NK-92 (cell line): ENCODE data around the gene RAB30.

Source experiments
- DNase-seq: peaks from one replicate; lab custom pipeline; 2025; ENCODE audit not compliant: unreplicated experiment; lab: John Stamatoyannopoulos, UW

RAB30 gene

DNA sequence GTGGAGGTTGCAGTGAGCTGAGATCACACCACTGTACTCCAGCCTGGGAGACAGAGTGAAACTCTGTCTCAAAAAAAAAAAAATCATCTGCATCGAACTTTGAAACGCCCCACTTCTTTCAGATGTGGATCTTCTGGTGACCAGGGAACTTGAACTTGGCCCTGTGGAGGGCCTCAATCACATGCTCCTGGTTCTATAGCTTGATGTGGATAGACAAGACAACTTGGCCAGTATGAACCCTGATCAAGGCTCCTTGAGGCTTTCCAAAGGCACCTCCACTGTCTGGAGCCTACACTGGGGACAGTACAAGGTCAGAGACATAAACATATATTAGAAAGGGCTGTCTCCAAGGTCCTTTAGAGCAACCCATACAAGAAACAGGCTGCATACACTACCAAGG is 30.6 kb downstream of the RAB30 start:
- no peak for DNase-seq

DNA sequence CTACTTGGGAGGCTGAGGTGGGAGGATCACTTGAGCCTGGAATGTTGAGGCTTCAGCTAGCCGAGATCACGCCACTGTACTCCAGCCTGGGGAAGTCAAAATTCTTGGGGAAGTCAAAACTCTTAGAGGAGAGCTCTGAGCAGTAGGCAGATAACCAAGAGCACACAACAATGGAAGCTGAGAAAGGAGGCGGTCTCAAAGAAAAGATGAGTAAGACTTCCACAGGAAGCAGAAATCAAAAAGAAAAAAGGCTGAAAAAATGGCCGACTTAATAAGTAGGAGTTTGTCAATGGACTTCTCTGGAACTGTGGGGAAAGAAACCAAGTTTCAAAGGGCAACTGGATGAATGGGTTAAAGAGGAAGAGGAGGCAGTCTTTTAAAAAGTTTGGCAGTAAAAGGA is 32.1 kb downstream of the RAB30 start:
- DNase-seq: no peak

DNA sequence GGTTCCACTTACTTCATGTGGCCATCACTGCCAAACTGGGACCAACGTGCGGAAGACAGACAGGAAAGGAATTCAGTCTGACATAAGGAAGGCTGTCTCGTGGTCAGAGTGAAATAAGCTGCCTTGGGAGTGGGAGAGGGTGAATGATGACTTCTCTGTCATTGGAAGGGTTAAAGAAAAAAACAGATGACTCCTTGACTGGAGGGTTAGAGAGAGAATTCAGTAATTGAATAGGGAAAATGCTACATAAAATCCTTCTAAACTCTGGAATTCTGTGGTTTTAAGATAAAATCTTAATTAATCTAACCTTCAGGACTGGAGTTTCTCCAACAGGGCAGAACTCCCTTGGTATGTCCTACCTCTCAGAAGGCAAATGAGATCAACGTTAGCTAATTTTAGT is 33.8 kb downstream of the RAB30 start:
- DNase-seq: no peak

DNA sequence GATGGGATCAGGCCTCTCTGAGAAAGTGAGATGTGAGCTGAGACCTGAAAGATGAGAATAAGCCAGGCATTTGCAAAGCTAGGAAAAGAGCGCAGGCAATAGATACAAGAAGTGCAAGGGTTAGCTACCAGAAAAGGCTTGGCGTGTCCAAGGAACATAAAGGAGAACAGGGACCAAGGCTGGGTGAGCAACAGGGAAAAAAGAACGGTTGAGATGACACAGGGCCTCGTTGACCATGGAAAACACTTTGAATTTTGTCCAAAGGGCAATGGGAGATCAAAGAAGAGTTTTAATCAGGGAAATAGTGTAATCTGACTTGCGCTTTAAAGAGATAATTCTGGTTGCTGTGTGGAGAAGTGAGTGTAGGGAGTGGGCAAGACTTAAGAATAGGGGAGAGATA is 35.0 kb downstream of the RAB30 start:
- DNase-seq: no peak

DNA sequence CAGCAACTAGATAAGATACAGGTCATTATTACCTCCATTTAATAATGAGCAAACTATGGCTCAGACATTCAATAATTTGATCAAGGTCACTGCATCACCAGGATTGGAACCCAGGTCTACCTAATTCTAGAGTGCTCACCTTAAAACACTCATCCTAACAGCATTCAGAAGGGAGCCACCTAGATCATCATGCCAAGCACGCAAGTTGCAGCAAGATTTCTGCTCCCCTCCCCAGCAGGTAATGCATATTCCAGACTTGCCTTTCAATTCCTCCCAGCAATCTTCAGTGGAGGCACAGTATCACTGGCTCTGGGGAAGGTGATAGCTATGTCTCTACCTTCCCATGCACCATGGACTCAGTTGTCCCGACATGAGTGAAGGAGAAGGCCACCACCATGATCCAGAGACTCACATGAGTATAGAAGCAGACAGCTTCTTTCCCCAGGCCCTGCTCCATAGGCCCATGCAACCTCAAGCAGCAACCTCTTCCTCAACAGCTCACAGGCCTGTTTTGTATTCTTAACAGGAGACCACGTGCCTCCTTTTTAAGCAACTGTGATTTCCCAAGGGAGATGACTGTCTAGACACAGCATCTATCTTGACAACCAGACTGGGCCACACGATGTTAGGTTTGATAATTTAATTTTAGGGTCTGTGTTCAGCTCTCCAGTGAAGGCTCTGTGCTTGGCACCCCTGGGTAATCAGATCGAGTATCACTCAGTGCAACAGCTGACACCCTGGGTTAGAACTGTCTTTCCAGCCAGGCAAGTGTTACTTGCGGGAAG is 36.4 kb downstream of the RAB30 start:
- no peak for DNase-seq

DNA sequence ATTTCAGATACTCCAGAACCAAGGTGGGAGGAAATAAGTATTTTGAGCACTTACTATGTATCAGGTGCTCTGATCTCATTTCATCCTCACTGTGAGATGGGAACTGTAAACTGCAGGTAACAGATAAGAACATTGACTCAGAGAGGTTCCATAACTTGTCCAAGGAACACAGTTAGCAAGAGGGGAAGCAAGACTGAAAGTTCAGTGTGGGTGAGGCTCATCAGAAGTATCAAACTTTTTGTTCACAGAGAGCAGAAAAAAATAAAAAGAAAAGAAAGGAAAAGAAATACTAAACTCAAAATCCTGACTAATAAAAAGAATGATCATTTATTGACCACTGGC is 37.1 kb downstream of the RAB30 start:
- DNase-seq: no peak

DNA sequence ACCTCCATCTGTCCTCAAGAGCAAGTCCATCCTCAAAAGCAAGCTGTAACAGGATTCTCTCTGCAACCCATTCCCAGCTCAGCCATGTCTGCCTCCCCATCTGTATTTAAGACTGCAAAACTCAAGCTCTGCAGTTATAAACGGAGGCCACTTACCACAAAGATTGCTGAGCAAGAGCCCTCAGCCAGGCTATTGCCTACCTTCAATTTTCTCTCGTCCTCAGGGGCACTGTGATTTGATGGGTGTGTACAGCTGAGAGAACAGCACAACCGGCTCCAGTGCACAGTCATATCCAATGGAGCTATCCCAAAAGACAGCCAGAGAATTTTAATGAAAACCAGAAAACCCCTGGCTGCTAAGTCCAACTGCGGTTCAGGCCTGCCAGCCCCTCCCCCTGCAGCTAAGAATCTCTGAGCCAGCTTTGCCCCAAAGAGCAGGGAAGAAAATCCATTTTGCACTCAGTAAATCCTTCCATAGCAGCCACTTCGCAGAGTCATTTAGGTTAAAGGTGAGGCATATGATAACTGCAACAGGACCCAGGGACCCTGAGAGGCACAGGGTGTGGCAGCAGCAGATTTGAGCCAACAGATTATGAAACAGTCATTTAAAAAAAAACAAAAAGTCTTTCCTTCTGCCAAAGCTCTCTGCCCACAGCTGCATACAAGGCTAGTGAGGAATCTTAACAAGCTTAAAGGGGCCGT is 37.6 kb downstream of the RAB30 start:
- DNase-seq: no peak

DNA sequence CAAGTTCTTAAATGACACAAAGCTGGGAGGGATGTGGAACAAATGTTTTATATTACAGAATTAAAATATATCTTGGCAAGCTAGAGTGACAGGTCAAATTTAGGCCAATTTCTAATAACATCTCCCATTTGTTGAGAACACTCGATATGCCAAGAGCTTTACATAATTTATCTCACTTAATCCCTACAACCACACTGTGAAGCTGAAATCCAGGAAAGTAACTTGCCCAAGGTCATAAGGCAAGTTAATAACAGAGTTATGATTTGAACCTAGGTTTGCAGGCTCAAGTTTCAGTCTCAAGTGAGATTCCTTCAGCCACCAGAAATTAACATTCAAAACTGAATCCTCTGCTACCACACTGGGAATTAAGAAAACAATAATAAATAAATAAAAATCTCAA is 38.3 kb downstream of the RAB30 start:
- DNase-seq: no peak

DNA sequence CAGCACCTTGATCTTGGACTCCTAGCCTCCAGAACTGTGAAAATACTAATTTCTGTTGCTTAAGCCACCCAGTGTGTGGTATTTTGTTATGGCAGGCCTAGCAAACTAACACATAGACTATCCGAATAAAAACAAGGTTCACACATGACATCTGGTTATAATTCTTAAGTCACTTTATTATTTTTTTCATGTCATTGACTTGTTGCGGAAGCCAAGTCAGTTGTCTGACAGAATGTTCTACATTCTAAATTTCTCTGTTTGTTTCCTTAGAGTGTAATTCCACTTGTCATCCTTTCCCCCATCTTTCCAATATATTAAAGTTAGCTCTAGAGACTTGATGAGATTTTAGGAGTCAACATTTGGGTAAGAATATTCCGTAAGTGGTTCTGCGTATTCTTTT is 40.6 kb downstream of the RAB30 start:
- DNase-seq: no peak

DNA sequence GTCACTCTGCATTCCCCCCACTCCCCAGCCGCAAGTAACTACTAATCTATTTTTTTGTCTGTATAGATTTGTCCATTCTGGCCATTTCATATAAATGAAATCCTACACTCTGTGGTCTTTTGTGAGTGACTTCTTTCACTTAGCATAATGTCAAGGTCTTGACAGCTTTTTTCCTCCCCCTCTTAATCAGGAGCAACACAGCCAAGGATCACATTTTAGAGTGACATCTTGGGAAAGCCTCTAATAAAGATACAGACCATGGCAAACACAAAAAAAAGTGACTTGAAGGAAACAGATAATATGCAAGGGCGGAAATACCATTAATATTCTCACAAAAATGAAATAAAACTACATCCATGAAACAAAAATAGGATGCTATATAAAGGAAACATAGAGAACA is 43.9 kb downstream of the RAB30 start:
- no peak for DNase-seq

DNA sequence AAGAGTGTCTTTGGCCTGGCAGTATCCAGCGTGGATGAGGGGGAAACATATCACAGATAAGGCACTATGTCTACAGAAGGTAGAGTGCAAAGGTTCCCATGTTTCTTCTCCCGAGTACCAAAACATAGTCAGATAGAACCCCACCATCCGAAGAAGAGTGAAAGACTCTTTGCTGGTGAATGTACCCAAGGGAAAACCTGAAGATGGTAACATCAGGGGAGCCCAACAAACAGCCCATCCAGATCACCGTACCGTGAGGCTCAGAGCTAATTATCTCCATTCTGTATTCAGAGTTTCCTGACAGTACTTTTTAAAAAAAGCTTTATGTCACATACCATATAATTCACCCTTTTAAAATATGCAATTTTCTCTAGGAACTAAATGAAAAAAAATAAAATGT is 44.4 kb downstream of the RAB30 start:
- DNase-seq: no peak

DNA sequence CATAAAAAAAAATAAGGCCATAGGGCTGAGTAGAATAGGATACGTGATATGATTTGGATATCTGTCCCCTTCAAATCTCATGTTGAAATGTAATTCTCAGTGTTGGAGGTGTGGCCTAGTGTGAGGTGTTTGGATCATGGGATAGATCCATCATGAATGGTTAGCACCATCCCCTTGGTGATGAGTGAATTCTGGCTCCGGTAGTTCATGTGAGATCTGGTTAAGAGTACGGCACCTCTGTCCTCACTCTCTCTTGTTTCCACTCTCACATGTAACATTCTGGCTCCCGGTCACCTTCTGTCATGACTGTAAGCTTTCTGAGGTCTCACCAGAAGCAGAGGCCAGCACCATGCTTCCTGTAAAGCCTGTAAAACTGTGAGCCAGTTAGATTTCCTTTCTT is 45.5 kb downstream of the RAB30 start:
- DNase-seq: no peak

DNA sequence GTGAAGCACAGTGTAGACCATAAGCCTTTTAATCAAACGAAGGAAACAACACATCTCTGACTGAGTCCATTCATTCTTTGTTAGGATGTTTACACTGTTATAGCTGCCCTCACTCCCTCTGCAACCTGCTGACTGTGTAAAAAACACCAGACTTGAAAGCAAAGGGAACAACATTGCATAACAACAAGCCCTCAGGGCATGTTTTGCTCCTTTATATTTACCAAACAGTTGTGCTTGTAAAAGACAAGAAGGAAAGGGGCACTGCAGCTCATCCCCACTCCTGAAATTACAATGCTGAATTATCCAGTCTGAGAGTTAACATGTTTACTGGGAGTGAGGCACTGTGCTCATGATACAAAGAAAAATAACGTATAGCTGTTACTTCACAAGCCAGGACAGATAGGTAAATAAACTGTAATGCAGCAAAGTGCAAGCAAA is 46.4 kb downstream of the RAB30 start:
- DNase-seq: no peak

DNA sequence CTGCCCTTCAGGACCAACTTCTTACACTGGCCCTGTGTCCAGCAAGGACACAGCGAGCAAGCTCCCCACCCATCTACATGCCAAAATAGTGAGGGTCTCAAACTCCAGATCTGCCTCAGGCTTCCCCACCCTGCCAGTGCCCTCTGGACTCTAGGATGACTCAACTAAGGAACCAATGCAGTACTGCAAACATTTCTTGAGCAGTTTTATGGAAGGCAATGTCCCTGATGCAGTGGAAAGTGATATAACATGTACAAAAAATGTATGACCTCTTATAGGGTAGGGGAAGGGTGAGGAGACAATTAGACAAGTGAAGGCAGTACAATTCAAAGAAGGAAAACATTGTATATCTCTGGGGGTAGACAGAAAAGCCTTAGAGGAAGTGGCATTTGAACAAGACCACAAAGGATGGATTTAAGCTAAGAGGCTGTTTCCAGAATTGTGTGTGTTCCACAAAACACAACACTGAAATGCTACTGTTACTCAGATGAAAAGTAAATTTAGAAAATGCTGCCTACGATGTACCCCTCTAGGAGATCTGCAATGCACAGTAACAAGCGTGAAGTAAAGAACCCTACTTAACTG is 47.3 kb downstream of the RAB30 start:
- no peak for DNase-seq

DNA sequence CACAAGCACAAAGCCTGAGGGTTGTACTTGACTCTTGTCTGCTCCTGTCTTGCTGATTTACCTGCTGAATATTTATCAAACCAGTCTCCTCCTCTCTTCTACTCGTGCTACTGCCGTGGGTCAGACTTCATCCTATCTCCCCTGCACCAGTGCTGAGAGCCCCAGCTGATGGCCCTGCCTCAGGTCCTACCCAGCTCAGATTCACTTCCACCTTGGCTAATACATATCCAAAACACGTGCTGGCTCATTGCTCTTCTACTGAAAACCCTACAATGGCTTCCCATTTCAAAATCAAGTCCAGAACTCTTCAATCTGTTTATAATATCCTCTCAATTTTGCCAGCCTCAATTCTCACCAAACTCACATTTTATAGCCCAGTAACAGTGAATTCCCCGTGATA is 48.3 kb downstream of the RAB30 start:
- no peak for DNase-seq

DNA sequence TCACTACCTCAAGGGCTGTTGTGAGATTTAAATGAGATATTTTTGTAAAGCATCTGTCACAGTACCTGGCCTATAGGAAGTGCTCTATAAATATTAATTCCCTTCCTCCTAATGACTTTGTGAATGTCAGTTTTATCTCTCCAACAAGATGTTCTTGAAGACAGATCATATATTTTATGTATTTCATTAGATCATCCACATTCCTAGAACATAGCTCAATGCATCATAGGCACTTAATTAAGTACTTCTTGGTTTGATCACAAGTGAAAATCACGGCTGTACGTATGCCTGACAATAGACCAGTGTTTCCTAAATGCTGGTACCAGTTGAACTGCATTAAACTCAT is 49.9 kb downstream of the RAB30 start:
- no peak for DNase-seq

DNA sequence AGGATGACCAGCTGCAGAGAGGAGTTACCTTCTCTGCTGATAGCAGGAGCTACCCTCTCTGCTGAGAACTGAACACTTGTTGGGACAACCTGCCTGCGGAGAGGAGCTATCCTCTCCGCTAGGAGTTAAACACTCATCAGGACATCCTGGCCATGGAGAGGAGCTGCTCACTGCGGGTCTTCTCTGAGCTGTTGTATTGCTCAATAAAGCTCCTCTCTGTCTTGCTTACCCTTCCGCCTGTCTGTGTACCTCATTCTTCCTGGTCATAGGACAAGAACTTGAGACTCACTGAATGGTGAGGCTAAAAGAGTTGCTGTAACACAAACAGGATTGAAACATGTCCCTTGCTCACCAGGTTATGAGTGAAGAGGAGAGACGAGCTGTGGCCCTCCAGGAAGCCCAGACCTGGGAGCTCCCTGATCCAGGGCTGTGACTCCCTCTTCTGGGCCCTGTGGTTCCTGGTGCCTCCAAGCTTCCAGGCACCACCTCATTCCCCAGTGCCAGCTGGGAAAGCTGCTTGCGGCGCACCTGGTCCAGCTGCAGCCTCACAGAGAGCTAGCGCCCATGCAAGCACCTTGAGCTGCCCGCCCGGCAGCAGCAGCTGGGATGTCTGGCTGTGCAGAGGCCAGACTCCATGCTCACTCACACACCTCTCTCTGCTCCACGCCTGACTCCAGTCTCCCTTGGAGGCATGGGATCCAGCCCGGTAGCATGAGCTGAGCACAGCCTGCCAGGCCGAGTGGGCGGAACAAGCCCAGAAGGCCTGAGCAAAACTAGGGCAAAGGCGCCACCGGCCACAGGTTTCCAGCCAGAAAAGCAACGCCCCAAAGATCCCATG is 50.5 kb downstream of the RAB30 start:
- DNase-seq: no peak

DNA sequence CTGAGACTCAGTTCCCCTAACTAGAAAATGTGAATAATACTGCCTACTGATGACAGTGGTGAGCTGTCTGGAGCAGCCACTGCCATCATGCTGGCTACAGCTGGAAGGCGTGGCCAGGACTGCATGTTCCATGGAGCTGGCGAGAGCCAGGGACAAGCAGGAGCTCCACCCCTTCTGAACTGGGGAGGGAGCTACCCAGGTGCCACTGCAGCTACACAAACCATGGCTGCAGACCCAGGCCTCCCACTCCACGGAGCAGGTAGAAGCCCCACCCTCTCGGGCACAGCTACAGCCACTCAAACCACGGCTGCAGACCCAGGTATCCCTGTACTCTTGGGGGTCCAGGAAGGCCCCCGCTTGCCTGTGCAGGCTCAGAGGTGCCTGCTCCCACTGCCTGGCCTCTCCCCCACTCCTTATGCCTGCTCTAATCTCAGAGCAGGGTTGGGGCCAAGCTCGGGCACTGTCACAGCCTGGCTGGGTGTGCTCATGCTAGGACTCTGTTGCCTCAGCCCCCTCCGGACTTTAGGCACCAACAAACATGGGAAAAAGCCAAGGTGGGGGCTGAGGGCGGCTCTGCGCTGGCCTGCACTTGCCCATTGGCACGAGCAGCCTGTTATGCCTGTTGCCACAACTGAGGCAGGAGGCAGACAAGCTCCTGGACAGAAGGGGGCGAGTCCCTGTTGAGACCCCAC is 51.7 kb downstream of the RAB30 start:
- no peak for DNase-seq

DNA sequence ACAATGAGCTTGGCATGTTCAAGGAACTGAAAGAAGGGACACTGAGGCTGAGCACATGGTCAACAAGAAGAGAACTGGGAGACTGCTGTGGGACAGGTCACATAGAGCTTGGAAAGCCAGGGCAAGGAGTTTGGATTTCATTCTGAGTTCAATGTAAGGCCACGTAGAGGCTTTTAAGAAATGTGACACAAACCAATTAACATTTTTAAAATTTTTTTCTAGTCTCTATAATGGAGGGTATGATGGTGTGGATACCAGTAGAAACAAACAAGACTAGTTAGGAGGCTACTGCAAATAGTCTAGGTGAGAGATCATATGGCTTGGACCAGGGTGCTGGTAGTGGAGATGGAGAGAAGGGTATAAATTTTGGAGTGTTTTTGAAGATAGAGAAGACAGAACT is 56.7 kb downstream of the RAB30 start:
- DNase-seq: no peak

DNA sequence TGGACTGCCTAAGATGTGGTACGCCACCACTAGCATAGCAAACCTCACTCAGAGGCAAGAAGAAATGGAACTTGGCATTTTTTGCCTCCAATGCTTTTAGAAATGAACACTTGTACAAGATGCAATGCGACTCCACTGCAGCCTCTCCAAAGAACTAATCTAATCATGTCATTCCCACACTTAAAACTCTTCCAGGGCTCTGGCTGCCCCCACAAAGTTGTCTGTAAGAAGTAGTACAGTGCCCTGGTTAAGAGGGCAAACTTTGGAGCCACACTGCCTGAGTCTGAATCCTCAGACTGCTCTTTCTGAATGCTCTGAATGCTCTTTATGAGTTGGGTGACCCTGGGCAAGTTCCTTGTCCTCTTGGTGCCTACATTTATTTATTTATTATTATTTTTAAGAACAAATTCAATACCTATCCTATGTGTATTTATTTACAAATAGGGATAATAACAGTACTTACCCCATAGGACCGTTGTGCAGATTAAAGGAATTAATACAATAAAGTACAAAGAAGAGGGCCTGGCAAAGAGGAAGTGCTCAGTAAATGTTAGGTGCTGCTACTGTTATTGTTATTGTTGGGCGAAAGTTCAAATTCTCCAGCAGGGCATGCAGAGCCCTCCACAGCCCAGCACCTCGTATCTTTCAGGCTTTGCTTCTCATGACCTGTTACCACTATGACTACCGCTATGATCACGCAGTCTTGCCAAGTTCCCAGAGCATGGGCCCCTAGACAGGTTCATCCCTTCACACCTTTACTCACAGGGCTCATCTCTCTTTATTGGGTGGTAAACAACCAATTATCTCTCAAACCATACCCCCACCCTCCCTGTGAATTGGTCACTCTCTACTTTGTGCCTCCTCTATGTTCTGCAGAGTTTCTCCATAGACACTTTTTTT is 59.3 kb downstream of the RAB30 start:
- no peak for DNase-seq
